Right atrium auricular region (tissue), 2 donors: Measurements from ENCODE around the gene KCNN4. TPM values are rescaled to one million over a fixed set of nuclear protein-coding genes. Genes with fewer than 3 reads are reported as not detected.
A peak's percentile ranks its signal among the peaks of the same experiment; 100 is the strongest.

Experiments
- DNase-seq: peaks from one replicate; pipeline ENCODE4 v3.0.0-alpha.2; 2019; ENCODE audit warnings: low spot score
- H3K27ac ChIP-seq, 2 donors: fragments of 200-600 bp; sonication (generic); 1 replicate in 1 of 2; 2 replicates in 1 of 2; pipeline ENCODE4 v1.5.1; 2016 to 2019
- H3K27me3 ChIP-seq, 2 donors: fragments of 200-600 bp; sonication (generic); one replicate each; pipeline versions ENCODE4 v1.5.1 to v1.6.0; 2017 to 2019
- H3K36me3 ChIP-seq: fragments of 200-600 bp; sonication (generic); one replicate; pipeline ENCODE4 v1.5.1; 2016
- H3K4me1 ChIP-seq, 2 donors: fragments of 200-600 bp; sonication (generic); one replicate each; pipeline versions ENCODE4 v1.5.1 to v1.6.0; 2017 to 2019
- H3K4me3 ChIP-seq, 2 donors: fragments of 200-600 bp; sonication (generic); 1 replicate in 1 of 2; 2 replicates in 1 of 2; pipeline ENCODE4 v1.5.1; 2017 to 2019; ENCODE audit warnings: mild to moderate bottlenecking in 1 of 2, moderate library complexity in 1 of 2
- H3K9me3 ChIP-seq, 2 donors: fragments of 200-600 bp; sonication (generic); one replicate each; pipeline ENCODE4 v1.5.1; 2019
- total RNA-seq, 2 donors: library from RNA; depleted of rRNA; stranded (reverse); fragments of >200 nt; gene quantifications; one replicate each; pipeline ENCODE4 v1.1.0, GENCODE V29; 2016
- TF ChIP-seq, protein P1 (sequence below), 2 donors: fragments of 200-600 bp; sonication (generic); IDR thresholded peaks; one replicate each; pipeline ENCODE4 v1.5.1; 2019; ENCODE audit warnings: antibody characterized with exemption in 2 of 2

The KCNN4 gene
- total RNA-seq, 2 donors from 2014 or later, result 1.3 to 2.0 TPM

DNA sequence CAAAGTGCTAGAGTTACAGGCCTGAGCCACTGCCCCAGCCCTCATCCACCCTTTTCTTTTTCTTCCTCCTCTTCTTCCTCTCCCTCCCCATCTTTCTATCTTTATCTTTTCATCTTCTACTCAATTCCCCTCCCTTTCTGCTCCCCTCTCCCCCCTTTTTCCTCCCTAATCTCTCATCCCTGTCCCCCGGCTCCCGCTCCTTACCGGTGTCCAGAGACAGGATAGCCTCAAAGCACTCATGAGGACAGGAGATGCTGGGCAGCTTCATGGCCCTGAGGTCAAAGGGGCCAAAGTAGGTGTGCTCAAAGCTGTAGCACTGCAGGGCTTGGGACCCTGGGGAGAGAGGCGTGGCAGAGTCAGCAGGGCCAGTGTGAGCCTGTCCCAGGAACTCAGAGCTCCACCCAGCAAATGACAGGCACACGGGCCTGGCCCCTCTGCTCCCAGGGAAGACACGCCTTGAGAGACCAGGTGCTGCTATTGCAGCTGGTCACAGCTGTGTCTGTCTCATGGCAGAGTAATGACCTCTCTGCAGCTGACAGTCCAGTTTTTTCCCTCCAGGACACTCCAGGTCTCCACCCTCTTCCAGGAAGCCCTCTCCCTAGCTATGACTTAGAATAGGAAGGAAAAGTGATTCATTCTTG, 18.8 kb upstream of the KCNN4 start:
- Histone ChIP-seq H3K9me3 (no peaks in the 10 kb centered on the region), H3K4me3 (no peak overlapping the region), H3K4me1 (peaks cover 0 to 13% of the 10 kb centered on the region in 2 donors), H3K36me3 (no peaks in the 10 kb centered on the region), H3K27me3 (no peaks in the 10 kb centered on the region), H3K27ac (no peak overlapping the region)
- TF ChIP-seq, protein P1, sequence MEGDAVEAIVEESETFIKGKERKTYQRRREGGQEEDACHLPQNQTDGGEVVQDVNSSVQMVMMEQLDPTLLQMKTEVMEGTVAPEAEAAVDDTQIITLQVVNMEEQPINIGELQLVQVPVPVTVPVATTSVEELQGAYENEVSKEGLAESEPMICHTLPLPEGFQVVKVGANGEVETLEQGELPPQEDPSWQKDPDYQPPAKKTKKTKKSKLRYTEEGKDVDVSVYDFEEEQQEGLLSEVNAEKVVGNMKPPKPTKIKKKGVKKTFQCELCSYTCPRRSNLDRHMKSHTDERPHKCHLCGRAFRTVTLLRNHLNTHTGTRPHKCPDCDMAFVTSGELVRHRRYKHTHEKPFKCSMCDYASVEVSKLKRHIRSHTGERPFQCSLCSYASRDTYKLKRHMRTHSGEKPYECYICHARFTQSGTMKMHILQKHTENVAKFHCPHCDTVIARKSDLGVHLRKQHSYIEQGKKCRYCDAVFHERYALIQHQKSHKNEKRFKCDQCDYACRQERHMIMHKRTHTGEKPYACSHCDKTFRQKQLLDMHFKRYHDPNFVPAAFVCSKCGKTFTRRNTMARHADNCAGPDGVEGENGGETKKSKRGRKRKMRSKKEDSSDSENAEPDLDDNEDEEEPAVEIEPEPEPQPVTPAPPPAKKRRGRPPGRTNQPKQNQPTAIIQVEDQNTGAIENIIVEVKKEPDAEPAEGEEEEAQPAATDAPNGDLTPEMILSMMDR (IDR thresholded peaks at IDR 0.05), result no peak
- no peak for DNase-seq

GRCh38 chr19:43798546-43799409, 18.0 kb upstream of the KCNN4 start:
- TF ChIP-seq, protein P1 (IDR thresholded peaks at IDR 0.05), result no peak
- Histone ChIP-seq H3K9me3 (no peaks in the 10 kb centered on the region), H3K27me3 (no peaks in the 10 kb centered on the region), H3K27ac (no peak overlapping the region), H3K36me3 (no peaks in the 10 kb centered on the region), H3K4me1 (peaks cover 0 to 13% of the 10 kb centered on the region in 2 donors), H3K4me3 (peak overlapping the region; percentile 10 to 49)
- DNase-seq, result no peak

- H3K27me3 ChIP-seq, result no peaks in the 10 kb centered on the region
- H3K4me3 ChIP-seq, result peak overlapping the region in 1 of 2 donors; percentile 49
- no peak overlapping the region for H3K27ac ChIP-seq
Observed at GRCh38 chr19:43798026-43798545, 17.3 kb upstream of the KCNN4 start.

GRCh38 chr19:43797556-43797955, 16.8 kb upstream of the KCNN4 start:
- H3K27me3 ChIP-seq, result no peaks in the 10 kb centered on the region
- no peaks in the 10 kb centered on the region for H3K36me3 ChIP-seq
- H3K27ac ChIP-seq, result no peak overlapping the region
- H3K4me3 ChIP-seq, result no peak overlapping the region
- H3K4me1 ChIP-seq, result peaks cover 0 to 13% of the 10 kb centered on the region in 2 donors
- TF ChIP-seq, protein P1 (IDR thresholded peaks at IDR 0.05), result no peak
- DNase-seq, result no peak
- H3K9me3 ChIP-seq, result no peaks in the 10 kb centered on the region

More at GRCh38 chr19:43798026-43798545, 17.3 kb upstream of the KCNN4 start:
- DNase-seq, result no peak
- no peaks in the 10 kb centered on the region for H3K36me3 ChIP-seq
- H3K4me1 ChIP-seq, result peaks cover 0 to 13% of the 10 kb centered on the region in 2 donors
- H3K9me3 ChIP-seq, result no peaks in the 10 kb centered on the region
- TF ChIP-seq, protein P1 (IDR thresholded peaks at IDR 0.05), result no peak

DNA sequence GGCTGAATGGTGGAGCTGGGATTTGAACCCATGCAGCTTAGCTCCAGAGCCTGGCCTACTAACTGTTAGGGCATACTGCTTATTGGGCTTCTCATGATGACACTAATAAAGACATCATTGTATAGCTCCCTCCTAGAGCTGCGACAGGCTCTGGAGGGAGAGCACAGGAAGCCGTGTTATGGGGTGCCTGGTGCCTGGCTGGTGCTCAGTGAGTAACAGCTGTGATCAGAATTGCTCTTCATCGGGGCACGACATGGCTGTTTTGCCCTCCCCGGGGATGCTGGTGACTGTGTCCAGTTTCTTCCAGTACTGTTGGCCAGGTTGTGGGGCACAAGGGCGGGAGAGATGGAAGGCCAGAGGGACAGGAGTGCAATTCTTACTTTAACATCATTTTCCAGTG, 16.3 kb upstream of the KCNN4 start:
- no peaks in the 10 kb centered on the region for H3K9me3 ChIP-seq
- no peaks in the 10 kb centered on the region for H3K36me3 ChIP-seq
- TF ChIP-seq, protein P1 (IDR thresholded peaks at IDR 0.05), result no peak
- H3K27me3 ChIP-seq, result no peaks in the 10 kb centered on the region
- no peak overlapping the region for H3K27ac ChIP-seq
- no peak overlapping the region for H3K4me3 ChIP-seq
- peaks cover 0 to 13% of the 10 kb centered on the region in 2 donors for H3K4me1 ChIP-seq
- DNase-seq, result no peak
